A549 treated with Mapracorat at 1 μM for 4 hours (cell line): ENCODE measurements around the gene SPATA13. TPM values are rescaled to one million over a fixed set of nuclear protein-coding genes. Genes with fewer than 3 reads are reported as not detected.

Experiments used
- total RNA-seq: library from RNA; stranded (reverse); fragments of 200-300 nt; extraction: Qiagen RNA extraction; gene quantifications from 5 replicates; pipeline ENCODE4 v1.2.3, GENCODE V29; 2022

SPATA13 gene
- 6.7 to 10.0 TPM (median 7.7 TPM) in 5 replicates for total RNA-seq

GRCh38 chr13:24160458-24161009, at the start of gene SPATA13:
SPATA13 (plus strand) TSS chr13:24160720; CDS start chr13:24222930, 62,210 bp downstream.

DNA sequence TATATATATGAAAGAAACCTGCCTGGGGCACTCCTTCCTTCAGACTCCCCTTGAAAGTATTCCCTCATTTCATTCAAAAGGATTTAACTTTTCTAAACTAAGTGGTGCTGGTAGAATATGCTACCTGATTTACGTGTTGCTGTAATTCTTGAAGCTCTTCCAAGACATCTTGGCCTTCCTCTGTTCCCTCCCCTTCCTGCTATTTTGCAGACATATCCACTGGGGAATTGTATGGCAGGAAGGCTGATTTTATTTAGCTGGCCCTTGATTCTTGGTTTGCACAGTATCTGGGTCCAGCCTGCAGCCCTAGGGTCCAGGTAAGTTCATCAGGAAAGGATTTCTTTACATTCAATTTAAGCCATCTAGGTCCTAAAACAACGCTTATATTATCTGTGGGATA, 148.8 kb downstream of the SPATA13 start, which contains the start of gene C1QTNF9:
C1QTNF9 (plus strand) TSS at position 281 of the 400 bp plus-strand sequence. CDS start 6,424 bp downstream, outside the sequence.

Other genes starting within 250 kb of the SPATA13 start
- gene C1QTNF9, start 148.9 kb downstream of the SPATA13 start, total RNA-seq = not detected in 5 replicates